Cardiac fibroblast (primary cell): ENCODE results near the gene SHB.
A peak's percentile ranks its signal among the peaks of the same experiment; 100 is the strongest.
"Not testable (repeated sequence)": the region's sequence is repeated elsewhere in the genome, so short reads cannot be mapped to it uniquely, and the experiment has no call there.

Experiments used
- DNase-seq, 2 donors: peaks; one replicate each; pipeline versions ENCODE4 v3.0.0 to v3.0.0-alpha.2; 2010; ENCODE audit warnings: low read depth in 2 of 2
- H3K4me3 ChIP-seq, 2 donors: replicated peaks in 1 of 2; 1 replicate in 1 of 2; 2 replicates in 1 of 2; pipeline ENCODE4 v1.5.1; 2011; ENCODE audit warnings: low read depth in 2 of 2, low read length in 2 of 2, mild to moderate bottlenecking in 2 of 2, moderate library complexity in 1 of 2
- TF ChIP-seq, protein P1 (sequence below): IDR thresholded peaks from one replicate; pipeline ENCODE4 v1.5.1; 2011; ENCODE audit warnings: low read depth, mild to moderate bottlenecking, low read length, inconsistent platforms

Gene SHB

DNA sequence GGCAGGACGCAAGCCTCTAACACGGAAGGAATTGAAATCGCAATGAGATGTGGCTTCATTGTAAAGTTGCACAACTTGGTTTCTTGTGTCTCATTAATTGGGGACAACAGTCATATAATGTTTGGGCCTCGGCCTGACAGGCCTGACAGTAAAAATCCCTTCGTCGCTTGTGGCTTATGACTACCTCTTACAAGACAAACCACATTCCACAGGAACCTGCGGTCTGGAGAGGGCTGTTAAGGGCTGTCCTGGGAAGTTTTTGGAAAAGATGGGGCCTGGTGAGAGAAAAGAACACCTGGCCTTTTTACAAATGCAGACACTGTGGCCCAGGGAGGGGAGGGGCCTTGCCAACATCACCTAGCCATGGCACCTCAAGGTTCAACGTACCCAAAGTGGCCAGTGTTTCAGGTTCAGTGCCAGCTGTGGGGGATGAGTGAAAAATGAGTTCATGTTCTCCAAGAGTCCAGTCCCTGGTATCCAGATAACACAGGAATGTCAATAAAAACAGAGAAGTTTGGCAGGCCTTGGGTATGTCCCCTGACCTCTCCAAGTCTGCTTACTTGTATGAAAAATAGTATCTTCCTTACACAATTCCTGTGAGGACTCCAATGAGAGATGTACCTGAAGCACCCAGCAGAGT is 22.2 kb downstream of the SHB start:
- TF ChIP-seq, protein P1, sequence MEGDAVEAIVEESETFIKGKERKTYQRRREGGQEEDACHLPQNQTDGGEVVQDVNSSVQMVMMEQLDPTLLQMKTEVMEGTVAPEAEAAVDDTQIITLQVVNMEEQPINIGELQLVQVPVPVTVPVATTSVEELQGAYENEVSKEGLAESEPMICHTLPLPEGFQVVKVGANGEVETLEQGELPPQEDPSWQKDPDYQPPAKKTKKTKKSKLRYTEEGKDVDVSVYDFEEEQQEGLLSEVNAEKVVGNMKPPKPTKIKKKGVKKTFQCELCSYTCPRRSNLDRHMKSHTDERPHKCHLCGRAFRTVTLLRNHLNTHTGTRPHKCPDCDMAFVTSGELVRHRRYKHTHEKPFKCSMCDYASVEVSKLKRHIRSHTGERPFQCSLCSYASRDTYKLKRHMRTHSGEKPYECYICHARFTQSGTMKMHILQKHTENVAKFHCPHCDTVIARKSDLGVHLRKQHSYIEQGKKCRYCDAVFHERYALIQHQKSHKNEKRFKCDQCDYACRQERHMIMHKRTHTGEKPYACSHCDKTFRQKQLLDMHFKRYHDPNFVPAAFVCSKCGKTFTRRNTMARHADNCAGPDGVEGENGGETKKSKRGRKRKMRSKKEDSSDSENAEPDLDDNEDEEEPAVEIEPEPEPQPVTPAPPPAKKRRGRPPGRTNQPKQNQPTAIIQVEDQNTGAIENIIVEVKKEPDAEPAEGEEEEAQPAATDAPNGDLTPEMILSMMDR = no peak
- H3K4me3 ChIP-seq = no peak overlapping the region
- DNase-seq = peak; percentile 67 to 68

DNA sequence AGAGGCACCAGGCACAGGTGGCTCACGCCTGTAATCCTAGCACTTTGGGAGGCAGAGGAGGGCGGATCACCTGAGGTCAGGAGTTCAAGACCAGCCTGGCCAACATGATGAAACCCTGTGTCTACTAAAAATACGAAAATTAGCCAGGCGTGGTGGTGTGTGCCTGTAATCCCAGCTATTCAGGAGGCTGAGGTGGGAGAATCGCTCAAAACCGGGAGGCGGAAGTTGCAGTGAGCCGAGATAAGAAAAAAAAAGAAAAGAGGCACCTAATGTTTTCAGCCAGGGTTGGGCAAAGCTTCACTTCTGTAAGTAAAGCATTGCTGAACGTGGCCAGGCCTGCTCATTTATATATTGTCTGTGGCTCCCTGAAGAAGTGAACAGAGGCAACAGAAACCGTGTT is 23.1 kb downstream of the SHB start:
- not testable (repeated sequence) for DNase-seq, H3K4me3 ChIP-seq

DNA sequence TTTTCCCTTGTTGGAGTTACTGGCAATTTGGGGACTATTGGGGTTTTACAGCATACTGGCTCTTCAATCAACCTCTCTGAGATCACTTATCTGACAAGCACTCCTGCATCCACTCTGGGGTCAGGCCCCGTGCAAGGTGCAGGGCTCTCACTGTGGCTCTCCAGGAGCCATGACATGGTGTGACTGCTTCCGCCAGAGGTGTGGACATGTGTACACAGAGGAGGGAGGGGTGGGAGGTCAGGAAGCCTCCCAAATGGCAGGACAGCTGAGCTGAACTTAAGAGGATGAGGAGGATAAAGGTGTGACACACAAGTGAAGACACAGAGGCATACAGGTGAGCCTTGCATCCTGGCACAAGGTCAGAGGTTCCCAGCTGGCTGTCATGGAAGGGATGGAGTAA is 24.3 kb downstream of the SHB start:
- no peak overlapping the region for H3K4me3 ChIP-seq
- DNase-seq = no peak
- TF ChIP-seq, protein P1 = no peak

DNA sequence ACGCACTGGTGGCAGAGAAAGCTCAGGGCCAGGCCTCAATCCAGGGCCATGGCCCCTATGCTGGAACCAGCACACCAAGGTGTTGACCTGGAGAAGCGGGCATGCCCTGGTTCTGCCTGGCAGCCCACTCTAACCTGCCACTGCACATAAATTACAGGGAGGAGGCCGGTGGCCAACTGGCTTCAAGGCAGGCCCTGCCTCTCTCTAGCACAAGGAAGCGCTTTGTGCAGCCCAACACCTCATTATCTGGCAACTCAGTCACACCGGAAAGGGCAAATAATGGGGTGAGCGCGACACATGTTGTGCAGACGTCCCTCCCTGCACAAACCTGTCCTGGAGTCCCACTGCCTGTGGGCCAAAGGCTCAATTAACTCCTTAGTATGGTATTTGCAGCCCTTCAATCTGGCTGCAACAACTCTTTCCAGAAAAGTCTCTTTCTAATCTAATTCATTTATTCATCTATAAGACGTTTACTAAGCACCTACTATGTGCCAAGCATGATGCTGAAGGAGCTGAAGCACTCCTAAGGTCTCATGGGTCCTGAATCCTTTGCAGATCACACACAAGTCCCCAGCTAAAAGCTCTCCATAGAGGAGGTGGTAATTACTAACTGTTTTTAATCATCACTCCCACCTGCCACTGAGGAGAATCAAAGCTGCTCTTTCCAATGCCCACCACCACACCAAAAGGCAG is 24.9 kb downstream of the SHB start:
- no peak overlapping the region for H3K4me3 ChIP-seq
- TF ChIP-seq, protein P1 = no peak
- no peak for DNase-seq

DNA sequence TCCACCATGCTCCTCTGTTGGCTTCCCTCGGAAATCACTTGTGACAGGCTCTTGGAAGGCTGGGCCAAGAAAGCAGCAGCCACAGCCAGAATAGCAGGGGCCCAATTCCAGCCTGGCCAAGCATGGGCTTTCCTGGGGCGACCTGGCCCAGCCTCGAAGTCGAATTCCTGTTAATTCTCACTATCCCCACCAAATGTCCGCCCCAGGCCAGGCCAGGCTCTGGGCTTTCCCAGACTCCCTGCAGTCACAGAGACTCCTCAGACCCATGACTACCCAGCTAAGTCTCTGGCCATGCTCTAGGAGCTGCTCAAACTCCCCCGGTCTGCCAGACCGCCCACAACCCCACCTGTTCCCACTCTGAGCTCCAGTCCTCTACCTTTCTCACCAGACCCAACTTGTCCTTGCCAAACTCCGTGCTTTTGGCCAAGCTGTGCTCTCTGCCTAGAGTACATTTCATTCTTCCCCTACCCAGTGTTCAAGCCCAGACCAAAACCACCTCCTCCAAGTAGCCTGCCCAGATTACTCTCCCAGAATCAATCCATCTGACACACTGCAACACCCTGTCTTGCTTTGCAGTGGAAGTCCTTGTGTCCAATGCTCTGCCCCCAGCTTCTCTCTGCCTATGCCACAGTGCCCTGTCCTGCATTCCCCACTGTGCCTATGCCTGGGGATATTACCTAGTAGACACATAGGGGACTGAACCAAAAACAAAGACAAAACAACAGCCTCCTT is 26.2 kb downstream of the SHB start:
- no peak for DNase-seq
- H3K4me3 ChIP-seq = no peak overlapping the region
- TF ChIP-seq, protein P1 = no peak

DNA sequence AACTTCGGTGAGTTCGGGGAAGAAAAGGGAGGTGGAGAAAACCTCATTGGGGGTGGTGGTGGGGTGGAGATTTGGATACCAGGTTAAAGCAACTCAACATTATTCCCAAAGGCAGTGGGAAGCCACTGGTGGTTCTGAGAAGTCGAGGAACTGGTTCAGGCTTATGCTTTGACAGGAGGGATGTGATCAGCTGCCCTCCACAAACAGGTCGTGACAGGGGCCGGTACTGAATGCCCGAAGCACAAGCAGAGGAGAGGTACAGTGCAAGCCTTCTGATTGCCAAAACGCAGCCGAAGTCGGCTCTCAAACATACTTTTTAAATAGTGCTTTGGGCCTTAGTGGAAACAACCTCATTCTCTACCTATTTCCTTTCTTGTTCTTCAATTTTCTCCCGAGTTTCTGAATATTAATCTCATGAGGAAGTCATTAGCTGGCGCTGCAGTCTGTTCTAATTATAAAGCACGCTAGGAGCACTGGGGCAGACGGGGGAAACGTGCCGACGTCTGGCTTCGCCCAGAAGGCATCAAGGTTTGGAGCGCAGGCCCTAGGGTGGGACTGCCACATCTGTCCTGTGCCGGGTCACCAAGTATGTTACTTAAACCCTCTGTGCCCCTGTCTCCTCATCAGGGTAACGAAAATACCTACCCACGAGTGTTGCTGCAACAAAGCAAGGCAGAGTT is 27.3 kb downstream of the SHB start:
- DNase-seq = no peak
- no peak overlapping the region for H3K4me3 ChIP-seq
- TF ChIP-seq, protein P1 = no peak
